HL-60 (cell line): ENCODE results near the gene MUC22.

Source experiments
- DNase-seq, 2 experiments: peaks; one replicate each; pipeline ENCODE4 v3.0.0-alpha.2; 2010 to 2020; ENCODE audit warnings: low read depth in 1 of 2, low spot score in 1 of 2
- H3K27ac ChIP-seq: fragments of 250-450 bp; sonication (Bioruptor Pico); replicated peaks from 2 replicates; pipeline ENCODE4 v1.5.1; 2020; ENCODE audit warnings: mild to moderate bottlenecking, moderate library complexity
- H3K27me3 ChIP-seq: fragments of 250-450 bp; sonication (Bioruptor Pico); 2 replicates; pipeline ENCODE4 v1.5.1; 2021; ENCODE audit warnings: mild to moderate bottlenecking, moderate library complexity; ENCODE audit not compliant: insufficient read depth, poor library complexity, severe bottlenecking
- H3K4me3 ChIP-seq: replicated peaks from 2 replicates; pipeline ENCODE4 v1.5.1; 2011; ENCODE audit warnings: mild to moderate bottlenecking, control low read depth, low read length; ENCODE audit not compliant: insufficient read depth
- GABPA ChIP-seq: IDR thresholded peaks from 2 replicates; pipeline ENCODE4 v1.6.1; 2012; ENCODE audit warnings: low read depth
- POLR2AphosphoS5 ChIP-seq: IDR thresholded peaks from 2 replicates; pipeline ENCODE4 v1.6.1; 2012; ENCODE audit warnings: low read depth
- SPI1 ChIP-seq: IDR thresholded peaks from 2 replicates; pipeline ENCODE4 v1.6.1; 2012; ENCODE audit warnings: low read depth, mild to moderate bottlenecking, borderline replicate concordance
- TF ChIP-seq, protein P1 (sequence below): IDR thresholded peaks from 2 replicates; pipeline ENCODE4 v1.6.1; 2012; ENCODE audit warnings: low read depth; ENCODE audit not compliant: insufficient replicate concordance
- TF ChIP-seq, protein P2 (sequence below): IDR thresholded peaks from one replicate; pipeline ENCODE4 v1.5.1; 2011; ENCODE audit warnings: low read length, control low read depth, inconsistent platforms; ENCODE audit not compliant: insufficient read depth

Gene MUC22

DNA sequence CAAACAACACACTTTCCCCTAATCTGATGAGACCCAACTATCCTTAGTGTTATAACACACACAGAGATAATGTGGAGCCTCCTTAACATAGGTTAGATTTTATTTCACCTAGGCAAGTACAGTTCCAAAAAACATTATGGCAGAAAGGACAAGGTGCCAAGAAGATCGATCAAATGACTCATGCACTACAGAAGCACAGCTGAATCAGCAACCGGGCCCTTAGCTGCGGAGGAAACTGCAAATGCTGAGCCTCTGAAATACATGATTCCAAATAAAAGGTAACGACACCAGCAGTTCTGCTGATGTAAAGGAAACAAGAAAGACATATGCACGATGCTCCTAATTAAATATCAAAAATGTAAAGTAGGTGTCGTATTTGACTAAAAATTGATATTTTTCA is 46.6 kb upstream of the MUC22 start:
- Histone ChIP-seq H3K4me3 (no peak overlapping the region), H3K27me3 (peaks cover 7% of the 10 kb centered on the region), H3K27ac (no peak overlapping the region)
- no peak for DNase-seq
- TF ChIP-seq, protein P1, sequence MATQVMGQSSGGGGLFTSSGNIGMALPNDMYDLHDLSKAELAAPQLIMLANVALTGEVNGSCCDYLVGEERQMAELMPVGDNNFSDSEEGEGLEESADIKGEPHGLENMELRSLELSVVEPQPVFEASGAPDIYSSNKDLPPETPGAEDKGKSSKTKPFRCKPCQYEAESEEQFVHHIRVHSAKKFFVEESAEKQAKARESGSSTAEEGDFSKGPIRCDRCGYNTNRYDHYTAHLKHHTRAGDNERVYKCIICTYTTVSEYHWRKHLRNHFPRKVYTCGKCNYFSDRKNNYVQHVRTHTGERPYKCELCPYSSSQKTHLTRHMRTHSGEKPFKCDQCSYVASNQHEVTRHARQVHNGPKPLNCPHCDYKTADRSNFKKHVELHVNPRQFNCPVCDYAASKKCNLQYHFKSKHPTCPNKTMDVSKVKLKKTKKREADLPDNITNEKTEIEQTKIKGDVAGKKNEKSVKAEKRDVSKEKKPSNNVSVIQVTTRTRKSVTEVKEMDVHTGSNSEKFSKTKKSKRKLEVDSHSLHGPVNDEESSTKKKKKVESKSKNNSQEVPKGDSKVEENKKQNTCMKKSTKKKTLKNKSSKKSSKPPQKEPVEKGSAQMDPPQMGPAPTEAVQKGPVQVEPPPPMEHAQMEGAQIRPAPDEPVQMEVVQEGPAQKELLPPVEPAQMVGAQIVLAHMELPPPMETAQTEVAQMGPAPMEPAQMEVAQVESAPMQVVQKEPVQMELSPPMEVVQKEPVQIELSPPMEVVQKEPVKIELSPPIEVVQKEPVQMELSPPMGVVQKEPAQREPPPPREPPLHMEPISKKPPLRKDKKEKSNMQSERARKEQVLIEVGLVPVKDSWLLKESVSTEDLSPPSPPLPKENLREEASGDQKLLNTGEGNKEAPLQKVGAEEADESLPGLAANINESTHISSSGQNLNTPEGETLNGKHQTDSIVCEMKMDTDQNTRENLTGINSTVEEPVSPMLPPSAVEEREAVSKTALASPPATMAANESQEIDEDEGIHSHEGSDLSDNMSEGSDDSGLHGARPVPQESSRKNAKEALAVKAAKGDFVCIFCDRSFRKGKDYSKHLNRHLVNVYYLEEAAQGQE, result no peak
- no peak for TF ChIP-seq SPI1
- no peak for TF ChIP-seq POLR2AphosphoS5
- TF ChIP-seq, protein P2, sequence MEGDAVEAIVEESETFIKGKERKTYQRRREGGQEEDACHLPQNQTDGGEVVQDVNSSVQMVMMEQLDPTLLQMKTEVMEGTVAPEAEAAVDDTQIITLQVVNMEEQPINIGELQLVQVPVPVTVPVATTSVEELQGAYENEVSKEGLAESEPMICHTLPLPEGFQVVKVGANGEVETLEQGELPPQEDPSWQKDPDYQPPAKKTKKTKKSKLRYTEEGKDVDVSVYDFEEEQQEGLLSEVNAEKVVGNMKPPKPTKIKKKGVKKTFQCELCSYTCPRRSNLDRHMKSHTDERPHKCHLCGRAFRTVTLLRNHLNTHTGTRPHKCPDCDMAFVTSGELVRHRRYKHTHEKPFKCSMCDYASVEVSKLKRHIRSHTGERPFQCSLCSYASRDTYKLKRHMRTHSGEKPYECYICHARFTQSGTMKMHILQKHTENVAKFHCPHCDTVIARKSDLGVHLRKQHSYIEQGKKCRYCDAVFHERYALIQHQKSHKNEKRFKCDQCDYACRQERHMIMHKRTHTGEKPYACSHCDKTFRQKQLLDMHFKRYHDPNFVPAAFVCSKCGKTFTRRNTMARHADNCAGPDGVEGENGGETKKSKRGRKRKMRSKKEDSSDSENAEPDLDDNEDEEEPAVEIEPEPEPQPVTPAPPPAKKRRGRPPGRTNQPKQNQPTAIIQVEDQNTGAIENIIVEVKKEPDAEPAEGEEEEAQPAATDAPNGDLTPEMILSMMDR, result no peak
- no peak for TF ChIP-seq GABPA

DNA sequence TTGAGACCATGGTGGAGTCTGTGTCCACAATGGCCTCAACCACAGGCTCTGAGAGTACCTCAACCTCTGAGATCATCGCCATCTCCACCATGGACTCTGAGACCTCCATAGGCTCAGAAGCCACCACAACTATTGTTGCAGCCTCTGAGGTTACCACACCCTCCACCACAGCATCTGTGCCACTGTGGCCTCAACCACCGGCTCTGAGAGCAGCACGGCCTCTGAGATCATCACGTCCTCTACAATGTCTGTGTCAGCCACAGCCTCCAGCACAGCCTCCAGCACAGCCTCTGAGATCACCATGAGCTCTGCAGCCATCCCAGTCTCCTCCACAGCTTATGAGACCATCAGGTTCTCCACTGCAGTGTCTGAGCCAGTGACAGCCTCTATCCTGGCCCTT is 46.2 kb upstream of the MUC22 start:
- no peak for DNase-seq
- Histone ChIP-seq H3K27ac (no peak overlapping the region), H3K27me3 (peaks cover 7% of the 10 kb centered on the region), H3K4me3 (no peak overlapping the region)
- TF ChIP-seq, protein P1, result no peak
- TF ChIP-seq POLR2AphosphoS5 (no peak), SPI1 (no peak)
- TF ChIP-seq, protein P2, result no peak

DNA sequence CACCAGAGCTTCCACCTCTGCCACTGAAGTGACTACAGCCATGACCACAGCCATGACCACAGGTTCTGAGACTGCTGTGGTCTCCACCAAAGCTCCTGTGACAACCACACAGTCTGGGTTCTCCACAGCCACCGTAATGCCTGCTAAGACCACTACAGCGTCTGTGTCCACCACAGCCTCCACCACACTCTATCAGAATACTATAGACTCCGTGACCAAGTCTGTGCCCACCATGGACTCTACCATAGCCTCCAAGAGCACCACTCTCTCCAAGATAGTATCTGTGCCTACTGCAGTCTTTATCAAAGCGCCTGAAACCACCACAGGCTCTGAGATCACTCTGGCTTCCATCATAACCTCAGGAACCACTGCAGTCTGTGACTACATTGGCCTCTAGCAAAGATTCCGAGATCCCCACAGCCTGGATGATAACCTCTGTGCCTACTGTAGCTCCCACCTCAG is 45.1 kb upstream of the MUC22 start:
- H3K27ac ChIP-seq, result no peak overlapping the region
- TF ChIP-seq, protein P2, result no peak
- TF ChIP-seq POLR2AphosphoS5 (no peak), GABPA (no peak), SPI1 (no peak)
- TF ChIP-seq, protein P1, result no peak
- peaks cover 7% of the 10 kb centered on the region for H3K27me3 ChIP-seq
- no peak for DNase-seq
- H3K4me3 ChIP-seq, result no peak overlapping the region
